GM12878 (cell line): ENCODE results near the gene GPR155. TPM values are rescaled to one million over a fixed set of nuclear protein-coding genes. Genes with fewer than 3 reads are reported as not detected.

Source experiments
- ATF7 ChIP-seq: fragments of 450-650 bp; IDR thresholded peaks from 2 replicates; pipeline ENCODE4 v1.6.1; 2016; ENCODE audit warnings: low read depth, mild to moderate bottlenecking
- BMI1 ChIP-seq: fragments of 450-650 bp; IDR thresholded peaks from 2 replicates; pipeline ENCODE4 v1.6.1; 2016; ENCODE audit warnings: mild to moderate bottlenecking, moderate library complexity, borderline replicate concordance
- CHD4 ChIP-seq: fragments of 200-600 bp; sonication (generic); IDR thresholded peaks from 2 replicates; pipeline ENCODE4 v1.6.1; 2016; ENCODE audit warnings: mild to moderate bottlenecking
- CREB1 ChIP-seq: IDR thresholded peaks from 2 replicates; pipeline ENCODE4 v1.6.1; 2012; ENCODE audit warnings: low read depth, mild to moderate bottlenecking, inconsistent platforms
- DPF2 ChIP-seq: fragments of 450-650 bp; IDR thresholded peaks from 2 replicates; pipeline ENCODE4 v1.6.1; 2017; ENCODE audit warnings: mild to moderate bottlenecking
- ETV6 ChIP-seq, 2 experiments: fragments of 450-650 bp in 1 of 2; IDR thresholded peaks in 1 of 2; conservative IDR thresholded peaks in 1 of 2; 2 replicates each; pipeline ENCODE4 v1.6.1; 2014; ENCODE audit warnings: antibody characterized with exemption in 1 of 2, borderline replicate concordance in 1 of 2, low read depth in 1 of 2, mild to moderate bottlenecking in 1 of 2, moderate library complexity in 1 of 2
- HDAC2 ChIP-seq: fragments of 200-600 bp; sonication (generic); IDR thresholded peaks from 2 replicates; pipeline ENCODE4 v1.6.1; 2017
- HDAC6 ChIP-seq: fragments of 200-600 bp; sonication (generic); IDR thresholded peaks from one replicate; pipeline ENCODE4 v1.8.0; 2017; ENCODE audit warnings: antibody characterized with exemption; ENCODE audit not compliant: unreplicated experiment
- IKZF2 ChIP-seq, 2 experiments: fragments of 450-650 bp; IDR thresholded peaks; 2 replicates each; pipeline ENCODE4 v1.6.1; 2017; ENCODE audit warnings: mild to moderate bottlenecking in 2 of 2, moderate library complexity in 2 of 2
- KLF5 ChIP-seq: fragments of 450-650 bp; IDR thresholded peaks from 2 replicates; pipeline ENCODE4 v1.6.1; 2014; ENCODE audit warnings: mild to moderate bottlenecking; ENCODE audit not compliant: partially characterized antibody
- MTA2 ChIP-seq: fragments of 450-650 bp; IDR thresholded peaks from 2 replicates; pipeline ENCODE4 v1.6.1; 2016; ENCODE audit warnings: low read depth, mild to moderate bottlenecking, moderate library complexity
- MXI1 ChIP-seq: fragments of 150-350 bp; IDR thresholded peaks from 2 replicates; pipeline ENCODE4 v1.6.1; 2011; ENCODE audit warnings: low read depth, mild to moderate bottlenecking, inconsistent platforms, low read length, improper control_type of control experiment
- MYC ChIP-seq: IDR thresholded peaks from 2 replicates; pipeline ENCODE4 v1.6.1; 2011; ENCODE audit warnings: mild to moderate bottlenecking, low read length, moderate library complexity, inconsistent platforms; ENCODE audit not compliant: insufficient read depth, insufficient replicate concordance, insufficient read length, severe bottlenecking
- NBN ChIP-seq: fragments of 450-650 bp; IDR thresholded peaks from 2 replicates; pipeline ENCODE4 v1.6.1; 2016
- NFXL1 ChIP-seq: fragments of 450-650 bp; IDR thresholded peaks from 2 replicates; pipeline ENCODE4 v1.6.1; 2017; ENCODE audit warnings: antibody characterized with exemption, mild to moderate bottlenecking, borderline replicate concordance
- NR2C1 ChIP-seq: fragments of 450-650 bp; IDR thresholded peaks from 2 replicates; pipeline ENCODE4 v1.6.1; 2017; ENCODE audit warnings: antibody characterized with exemption, mild to moderate bottlenecking, moderate library complexity
- PAX5 ChIP-seq: IDR thresholded peaks from 2 replicates; pipeline ENCODE4 v1.6.1; 2011; ENCODE audit warnings: low read depth, low read length, borderline replicate concordance
- POU2F2 ChIP-seq: IDR thresholded peaks from 3 replicates; pipeline ENCODE4 v1.6.1; 2011; ENCODE audit warnings: low read depth, mild to moderate bottlenecking, low read length, borderline replicate concordance
- RFX5 ChIP-seq: IDR thresholded peaks from 2 replicates; pipeline ENCODE4 v1.6.1; 2011; ENCODE audit warnings: low read depth, low read length, improper control_type of control experiment
- SMAD1 ChIP-seq: fragments of 450-650 bp; IDR thresholded peaks from 2 replicates; pipeline ENCODE4 v1.6.1; 2018; ENCODE audit warnings: mild to moderate bottlenecking, low read depth; ENCODE audit not compliant: partially characterized antibody
- YY1 ChIP-seq: IDR thresholded peaks from 2 replicates; pipeline ENCODE4 v1.6.1; 2011; ENCODE audit warnings: low read depth, mild to moderate bottlenecking, low read length
- ZBED1 ChIP-seq: IDR thresholded peaks from 2 replicates; pipeline ENCODE4 v1.6.1; 2016; ENCODE audit warnings: borderline replicate concordance
- ZNF622 ChIP-seq: fragments of 450-650 bp; IDR thresholded peaks from 2 replicates; pipeline ENCODE4 v1.6.1; 2017; ENCODE audit warnings: mild to moderate bottlenecking, inconsistent platforms
- polyA plus RNA-seq, 11 experiments: library from polyadenylated mRNA; depleted of rRNA in 4 of 11; unstranded in 6 of 11; stranded (reverse) in 5 of 11; fragments of >200 nt; fragmentation: Nextera tagmentation in 4 of 11; fragmentation: Illumina TruSeq in 1 of 11; extraction: Ambion mirVana in 4 of 11; extraction: Trizol in 1 of 11; gene quantifications; 1 replicate in 1 of 11; 2 replicates in 10 of 11; pipeline versions ENCODE4 v1.2.1 to v1.2.3, GENCODE V29; 2011 to 2016; ENCODE audit warnings: inconsistent platforms in 2 of 11, missing spikeins in 2 of 11, low read depth in 1 of 11
- total RNA-seq, 4 experiments: library from RNA; depleted of rRNA in 3 of 4; stranded (reverse); fragments of >200 nt in 3 of 4; fragmentation: Illumina TruSeq in 1 of 4; extraction: Trizol in 1 of 4; gene quantifications; 2 replicates each; pipeline versions ENCODE4 v1.2.1 to v1.2.3, GENCODE V29; 2013 to 2021
- TF ChIP-seq, protein P1 (sequence below): IDR thresholded peaks from 2 replicates; pipeline ENCODE4 v1.6.1; 2011; ENCODE audit warnings: low read depth, mild to moderate bottlenecking, low read length, moderate library complexity, borderline replicate concordance; ENCODE audit errors: extremely low read depth
- TF ChIP-seq, protein P2 (sequence below): fragments of 450-650 bp; IDR thresholded peaks from 2 replicates; pipeline ENCODE4 v1.6.1; 2016; ENCODE audit warnings: mild to moderate bottlenecking, moderate library complexity, borderline replicate concordance
- TF ChIP-seq, protein P3 (sequence below): IDR thresholded peaks from 2 replicates; pipeline ENCODE4 v1.6.1; 2011; ENCODE audit warnings: borderline replicate concordance, low read depth, mild to moderate bottlenecking, moderate library complexity, low read length; ENCODE audit not compliant: insufficient read depth, poor library complexity, severe bottlenecking

GPR155 gene
- total and polyA plus RNA-seq, 10 of the 15 experiments (the other 5 are each of a cell fraction or from before 2014, with no cell fraction given): 0.53 to 3.0 (median 1.5) TPM

DNA sequence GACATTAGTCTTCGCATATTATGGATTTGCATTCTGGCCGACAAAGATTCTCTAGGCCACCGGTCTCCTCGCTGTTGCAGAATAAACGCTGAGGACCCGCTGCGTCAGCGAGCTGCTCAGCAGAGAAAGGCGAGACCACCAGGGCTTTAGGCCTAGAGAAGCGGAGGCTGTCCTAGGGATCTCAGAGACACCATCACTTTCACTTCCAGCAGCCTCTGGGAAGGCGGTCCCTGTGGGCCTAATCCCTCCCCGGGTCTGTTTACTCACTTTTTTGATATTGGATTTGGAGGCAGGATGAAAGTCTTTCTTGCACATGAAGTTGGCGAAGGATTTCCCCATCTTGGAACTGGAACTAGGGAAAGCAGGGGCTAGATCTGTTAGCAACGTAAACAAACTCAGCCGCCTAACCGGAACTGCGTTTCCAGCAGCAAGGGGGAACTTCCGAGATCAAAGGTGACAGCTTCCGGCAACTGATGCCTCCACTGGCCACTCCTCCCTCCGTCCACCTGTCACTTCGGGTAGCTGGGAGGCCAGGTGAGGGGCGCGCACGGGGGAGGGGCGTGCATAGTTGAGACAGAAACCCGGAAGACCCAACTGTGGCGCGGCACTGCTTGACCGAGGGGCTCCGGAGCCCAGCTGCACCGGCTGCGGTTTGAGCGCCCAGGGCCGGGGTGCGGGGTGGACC lies 91.4 kb downstream of the GPR155 start, which contains the start of gene SCRN3 (continued):
- TF ChIP-seq MYC: no peak
- no peak for TF ChIP-seq BMI1
- no peak for TF ChIP-seq CHD4
- TF ChIP-seq, protein P1, sequence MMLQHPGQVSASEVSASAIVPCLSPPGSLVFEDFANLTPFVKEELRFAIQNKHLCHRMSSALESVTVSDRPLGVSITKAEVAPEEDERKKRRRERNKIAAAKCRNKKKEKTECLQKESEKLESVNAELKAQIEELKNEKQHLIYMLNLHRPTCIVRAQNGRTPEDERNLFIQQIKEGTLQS: no peak
- peak; percentile 79 for TF ChIP-seq KLF5
- no peak for TF ChIP-seq PAX5
- TF ChIP-seq IKZF2 (IDR thresholded peaks at IDR 0.05): peak; percentile 68
- TF ChIP-seq HDAC6: no peak
- TF ChIP-seq MTA2: peak; percentile 82
- TF ChIP-seq ATF7: 0 out of 2 replicates have a peak, but pooled peaks have one; percentile 53
- peak in 1 of 2 experiments; percentile 53; a peak in 2 of 4 replicates for TF ChIP-seq ETV6 (conservative IDR thresholded peaks at IDR 0.05 in 1 of 2, IDR thresholded peaks at IDR 0.05 in 1 of 2; ENCODE audit: borderline replicate concordance in 1 of 2, low read depth in 1 of 2)
- 0 out of 2 replicates have a peak, but pooled peaks have one; percentile 3 for TF ChIP-seq YY1
- TF ChIP-seq MXI1: peak; percentile 31; the same call in 1 of the 2 replicates
- peak; percentile 87 for TF ChIP-seq NBN
- no peak for TF ChIP-seq ZBED1
- TF ChIP-seq NFXL1: no peak
- TF ChIP-seq SMAD1: no peak
- TF ChIP-seq DPF2: 0 out of 2 replicates have a peak, but pooled peaks have one; percentile 25
- no peak for TF ChIP-seq HDAC2
- TF ChIP-seq, protein P2, sequence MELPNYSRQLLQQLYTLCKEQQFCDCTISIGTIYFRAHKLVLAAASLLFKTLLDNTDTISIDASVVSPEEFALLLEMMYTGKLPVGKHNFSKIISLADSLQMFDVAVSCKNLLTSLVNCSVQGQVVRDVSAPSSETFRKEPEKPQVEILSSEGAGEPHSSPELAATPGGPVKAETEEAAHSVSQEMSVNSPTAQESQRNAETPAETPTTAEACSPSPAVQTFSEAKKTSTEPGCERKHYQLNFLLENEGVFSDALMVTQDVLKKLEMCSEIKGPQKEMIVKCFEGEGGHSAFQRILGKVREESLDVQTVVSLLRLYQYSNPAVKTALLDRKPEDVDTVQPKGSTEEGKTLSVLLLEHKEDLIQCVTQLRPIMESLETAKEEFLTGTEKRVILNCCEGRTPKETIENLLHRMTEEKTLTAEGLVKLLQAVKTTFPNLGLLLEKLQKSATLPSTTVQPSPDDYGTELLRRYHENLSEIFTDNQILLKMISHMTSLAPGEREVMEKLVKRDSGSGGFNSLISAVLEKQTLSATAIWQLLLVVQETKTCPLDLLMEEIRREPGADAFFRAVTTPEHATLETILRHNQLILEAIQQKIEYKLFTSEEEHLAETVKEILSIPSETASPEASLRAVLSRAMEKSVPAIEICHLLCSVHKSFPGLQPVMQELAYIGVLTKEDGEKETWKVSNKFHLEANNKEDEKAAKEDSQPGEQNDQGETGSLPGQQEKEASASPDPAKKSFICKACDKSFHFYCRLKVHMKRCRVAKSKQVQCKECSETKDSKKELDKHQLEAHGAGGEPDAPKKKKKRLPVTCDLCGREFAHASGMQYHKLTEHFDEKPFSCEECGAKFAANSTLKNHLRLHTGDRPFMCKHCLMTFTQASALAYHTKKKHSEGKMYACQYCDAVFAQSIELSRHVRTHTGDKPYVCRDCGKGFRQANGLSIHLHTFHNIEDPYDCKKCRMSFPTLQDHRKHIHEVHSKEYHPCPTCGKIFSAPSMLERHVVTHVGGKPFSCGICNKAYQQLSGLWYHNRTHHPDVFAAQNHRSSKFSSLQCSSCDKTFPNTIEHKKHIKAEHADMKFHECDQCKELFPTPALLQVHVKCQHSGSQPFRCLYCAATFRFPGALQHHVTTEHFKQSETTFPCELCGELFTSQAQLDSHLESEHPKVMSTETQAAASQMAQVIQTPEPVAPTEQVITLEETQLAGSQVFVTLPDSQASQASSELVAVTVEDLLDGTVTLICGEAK: peak; percentile 97
- TF ChIP-seq CREB1: peak; percentile 87
- TF ChIP-seq, protein P3, sequence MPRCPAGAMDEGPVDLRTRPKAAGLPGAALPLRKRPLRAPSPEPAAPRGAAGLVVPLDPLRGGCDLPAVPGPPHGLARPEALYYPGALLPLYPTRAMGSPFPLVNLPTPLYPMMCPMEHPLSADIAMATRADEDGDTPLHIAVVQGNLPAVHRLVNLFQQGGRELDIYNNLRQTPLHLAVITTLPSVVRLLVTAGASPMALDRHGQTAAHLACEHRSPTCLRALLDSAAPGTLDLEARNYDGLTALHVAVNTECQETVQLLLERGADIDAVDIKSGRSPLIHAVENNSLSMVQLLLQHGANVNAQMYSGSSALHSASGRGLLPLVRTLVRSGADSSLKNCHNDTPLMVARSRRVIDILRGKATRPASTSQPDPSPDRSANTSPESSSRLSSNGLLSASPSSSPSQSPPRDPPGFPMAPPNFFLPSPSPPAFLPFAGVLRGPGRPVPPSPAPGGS: no peak
- peak; percentile 96 for TF ChIP-seq NR2C1
- 0 out of 3 replicates have a peak, but pooled peaks have one; percentile 8 for TF ChIP-seq POU2F2
- no peak for TF ChIP-seq ZNF622
- no peak for TF ChIP-seq RFX5
